GM18511 (cell line): ENCODE data around the gene DESI1.
"Not testable (repeated sequence)": the region's sequence is repeated elsewhere in the genome, so short reads cannot be mapped to it uniquely, and the experiment has no call there.

ENCODE experiments used
- ATAC-seq: cut with Tn5 transposase; IDR thresholded peaks from one replicate; pipeline ENCODE4 v1.9.1; 2021; ENCODE audit warnings: mild to moderate bottlenecking, moderate library complexity; ENCODE audit not compliant: unreplicated experiment

The DESI1 gene

DNA sequence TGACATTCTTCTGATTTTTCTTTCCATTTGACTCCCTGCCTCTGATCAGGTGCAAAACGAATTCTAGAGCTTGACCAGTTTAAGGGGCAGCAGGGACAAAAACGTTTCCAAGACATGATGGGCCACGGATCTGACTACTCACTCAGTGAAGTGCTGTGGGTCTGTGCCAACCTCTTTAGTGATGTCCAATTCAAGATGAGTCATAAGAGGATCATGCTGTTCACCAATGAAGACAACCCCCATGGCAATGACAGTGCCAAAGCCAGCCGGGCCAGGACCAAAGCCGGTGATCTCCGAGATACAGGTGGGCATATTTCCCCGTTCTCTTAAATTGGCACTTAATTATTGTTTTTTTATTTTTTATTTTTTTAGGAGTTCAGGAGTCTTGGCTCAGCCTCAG is 15.6 kb upstream of the DESI1 start:
- ATAC-seq, result no peak

DNA sequence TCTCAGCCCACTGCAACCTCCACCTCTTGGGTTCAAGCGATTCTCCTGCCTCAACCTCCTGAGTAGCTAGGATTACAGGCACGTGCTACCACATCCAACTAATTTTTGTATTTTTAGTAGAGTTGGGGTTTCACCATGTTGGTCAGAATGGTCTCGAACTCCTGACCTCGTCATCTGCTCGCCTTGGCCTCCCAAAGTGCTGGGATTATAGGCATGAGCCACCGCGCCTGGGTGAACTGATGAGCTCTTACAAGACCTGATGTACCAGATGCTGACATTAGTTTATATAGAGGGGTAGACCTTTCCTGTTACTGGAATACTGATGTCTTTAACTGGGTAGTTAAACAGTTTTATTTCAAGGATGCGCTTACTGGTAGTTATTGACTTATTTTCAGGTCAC is 13.8 kb upstream of the DESI1 start:
- ATAC-seq, result not testable (repeated sequence)

DNA sequence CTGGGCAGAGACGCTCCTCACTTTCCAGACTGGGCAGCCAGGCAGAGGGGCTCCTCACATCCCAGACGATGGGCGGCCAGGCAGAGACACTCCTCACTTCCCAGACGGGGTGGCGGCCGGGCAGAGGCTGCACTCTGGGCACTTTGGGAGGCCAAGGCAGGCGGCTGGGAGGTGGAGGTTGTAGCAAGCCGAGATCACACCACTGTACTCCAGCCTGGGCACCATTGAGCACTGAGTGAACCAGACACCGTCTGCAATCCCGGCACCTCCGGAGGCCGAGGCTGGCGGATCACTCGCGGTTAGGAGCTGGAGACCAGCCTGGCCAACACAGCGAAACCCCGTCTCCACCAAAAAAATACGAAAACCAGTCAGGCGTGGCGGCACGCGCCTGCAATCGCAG is 10.8 kb upstream of the DESI1 start:
- not testable (repeated sequence) for ATAC-seq

DNA sequence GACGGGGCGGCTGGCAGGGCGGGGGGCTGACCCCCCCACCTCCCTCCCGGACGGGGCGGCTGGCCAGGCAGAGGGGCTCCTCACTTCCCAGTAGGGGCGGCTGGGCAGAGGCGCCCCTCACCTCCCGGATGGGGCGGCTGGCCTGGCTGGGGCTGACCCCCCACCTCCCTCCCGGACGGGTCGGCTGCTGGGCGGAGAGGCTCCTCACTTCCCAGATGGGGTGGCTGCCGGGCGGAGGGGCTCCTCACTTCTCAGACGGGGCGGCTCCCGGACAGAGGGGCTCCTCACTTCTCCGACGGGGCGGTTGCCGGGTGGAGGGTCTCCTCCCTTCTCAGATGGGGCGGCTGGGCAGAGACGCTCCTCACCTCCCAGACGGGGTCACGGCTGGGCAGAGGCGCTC is 10.3 kb upstream of the DESI1 start:
- not testable (repeated sequence) for ATAC-seq

DNA sequence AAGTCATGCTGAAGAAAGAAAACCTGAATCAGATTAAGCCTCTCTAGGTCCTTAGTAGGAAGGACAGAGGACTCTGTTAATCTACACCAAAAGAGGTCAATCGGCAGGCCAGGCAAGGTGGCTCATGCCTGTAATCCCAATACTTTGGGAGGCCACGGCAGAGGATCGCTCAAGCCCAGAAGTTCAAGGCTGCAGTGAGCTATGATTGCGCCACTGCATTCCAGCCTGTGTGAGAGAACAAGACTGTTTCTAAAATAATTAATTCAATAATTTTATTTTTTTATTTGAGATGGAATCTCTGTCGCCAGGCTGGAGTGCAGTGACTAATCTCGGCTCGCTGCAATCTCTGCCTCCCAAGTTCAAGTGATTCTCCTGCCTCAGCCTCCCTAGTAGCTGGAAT is 4.7 kb upstream of the DESI1 start:
- ATAC-seq, result no peak

DNA sequence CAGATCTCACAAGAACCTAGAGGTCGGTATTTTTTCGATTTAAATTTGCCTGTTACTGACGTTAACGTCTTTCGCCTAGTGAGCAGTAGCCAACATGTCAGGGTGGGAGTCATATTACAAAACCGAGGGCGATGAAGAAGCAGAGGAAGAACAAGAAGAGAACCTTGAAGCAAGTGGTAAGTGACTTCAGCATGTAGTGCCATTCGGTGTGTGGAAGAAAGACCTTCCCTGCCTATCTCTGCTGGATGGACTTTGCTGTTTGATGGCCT is 1.0 kb upstream of the DESI1 start:
- ATAC-seq, result no peak

DNA sequence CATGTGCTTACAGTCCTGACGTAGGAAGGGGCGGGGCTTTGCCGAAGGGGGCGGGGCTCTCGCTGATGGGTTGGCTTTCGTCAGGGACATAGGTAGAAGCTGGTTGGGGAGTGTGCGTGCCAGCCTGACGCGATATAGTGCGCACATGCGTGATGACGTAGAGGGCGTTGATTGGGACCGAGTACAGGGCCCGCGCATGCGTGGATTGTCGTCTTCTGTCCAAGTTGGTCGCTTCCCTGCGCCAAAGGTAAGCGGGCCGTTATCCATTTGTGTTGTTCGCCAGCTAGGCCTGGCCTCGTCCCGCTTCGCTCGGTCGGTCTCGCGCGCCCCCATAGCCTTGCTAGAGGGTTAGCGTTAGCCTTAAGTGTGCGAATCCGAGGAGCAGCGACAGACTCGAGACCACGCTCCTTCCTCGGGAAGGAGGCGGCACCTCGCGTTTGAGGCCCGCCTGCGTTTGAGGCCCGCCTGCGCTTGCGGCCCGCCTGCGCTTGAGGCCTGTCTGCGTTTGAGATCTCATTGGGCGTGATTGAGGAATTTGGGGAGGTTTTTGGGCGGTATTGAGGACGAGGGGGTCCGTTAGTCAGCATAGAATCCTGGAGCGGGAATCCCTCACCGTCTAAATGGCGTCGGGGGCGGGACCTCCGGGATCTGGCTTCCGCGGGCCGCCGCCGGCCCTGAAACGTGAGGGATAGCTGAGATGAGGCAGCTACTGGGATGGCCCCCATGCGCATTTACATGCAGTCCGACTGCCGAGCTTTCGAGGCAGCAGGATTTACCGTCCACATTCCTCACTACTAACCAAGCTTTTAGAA is 462 bp upstream of the DESI1 start, which contains the start of gene XRCC6:
XRCC6 (plus strand) TSS at position 197 of the 812 bp plus-strand sequence. CDS start 710 bp downstream, outside the sequence.
- ATAC-seq, result peak; percentile 79

DNA sequence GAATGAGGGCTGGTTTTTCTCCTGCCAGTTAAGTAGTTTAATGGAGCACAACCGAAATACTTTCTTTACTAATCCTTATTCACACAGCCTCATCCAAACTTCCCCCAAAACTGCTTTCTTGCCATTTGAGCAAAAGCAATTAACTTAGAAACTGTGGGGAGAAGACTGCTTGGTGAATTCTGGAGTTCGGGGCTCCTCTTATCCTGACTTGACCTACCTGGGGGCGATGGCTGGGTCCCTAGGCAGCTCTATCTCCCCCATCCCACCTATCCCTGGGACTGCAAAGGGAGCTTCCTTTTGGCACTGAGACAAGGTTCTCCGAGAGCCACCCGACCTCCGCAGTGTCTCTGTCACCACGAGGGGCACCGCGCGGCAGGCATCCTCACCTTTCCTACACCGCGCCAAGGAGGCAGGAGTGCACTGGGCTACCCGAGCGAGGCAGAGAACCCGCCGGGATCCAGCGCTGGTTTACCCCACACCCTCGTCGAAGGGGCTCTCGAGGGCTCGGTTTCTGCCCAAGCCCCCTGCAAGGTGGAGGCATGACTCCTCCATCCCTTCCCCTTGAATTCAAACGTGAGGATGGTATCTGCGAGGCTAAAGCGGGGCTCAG is 759 bp downstream of the DESI1 start:
- ATAC-seq, result no peak

DNA sequence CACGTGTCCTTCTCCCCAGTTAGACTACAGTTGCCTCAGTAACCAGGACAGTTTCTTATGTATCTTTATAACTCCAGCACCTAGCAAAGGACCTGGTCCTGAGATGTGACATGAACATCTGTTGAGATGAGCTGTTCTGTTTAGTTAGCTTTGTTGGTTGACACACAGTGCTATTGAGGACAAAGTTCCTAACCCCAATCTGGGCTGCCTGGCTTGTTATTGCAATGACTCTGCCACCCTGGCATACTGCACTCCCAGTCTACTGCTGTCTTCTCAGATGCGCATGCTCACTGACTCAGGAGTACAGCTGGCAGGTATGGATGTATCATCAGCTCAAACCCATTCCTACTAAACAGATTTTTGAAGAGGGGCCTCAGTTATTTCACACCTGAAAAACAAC is 7.4 kb downstream of the DESI1 start:
- no peak for ATAC-seq

DNA sequence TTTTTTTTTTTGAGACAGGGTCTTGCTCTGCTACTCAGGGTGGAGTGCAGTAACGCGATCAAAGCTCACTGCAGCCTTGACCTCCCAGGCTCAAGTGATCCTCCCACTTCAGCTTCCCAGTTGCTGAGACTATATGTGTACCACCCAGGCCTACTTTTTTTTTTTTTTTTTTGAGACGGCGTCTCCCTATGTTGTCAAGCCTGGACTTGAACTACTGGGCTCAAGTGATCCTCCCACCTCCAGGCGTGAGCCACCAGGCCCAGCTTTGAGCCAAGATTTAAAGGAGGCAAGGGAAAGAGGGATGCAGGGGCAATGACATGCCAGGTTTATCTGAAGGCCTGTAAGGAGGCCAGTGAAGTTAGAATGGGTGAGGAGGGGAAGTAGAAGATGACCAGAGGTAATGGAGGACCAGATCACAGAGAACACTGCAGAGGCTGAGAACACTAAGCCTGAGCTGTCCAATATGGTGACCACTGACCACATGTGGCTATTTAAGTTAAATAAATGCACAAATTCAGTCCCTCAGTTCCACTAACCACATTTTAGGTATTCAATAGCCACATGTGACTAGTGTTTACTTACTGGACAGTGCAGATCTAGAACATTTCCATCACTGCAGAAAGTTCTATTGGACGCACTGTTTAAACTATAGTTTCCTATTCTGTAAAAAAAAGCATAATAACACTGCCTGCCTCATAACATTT is 8.1 kb downstream of the DESI1 start:
- no peak for ATAC-seq

DNA sequence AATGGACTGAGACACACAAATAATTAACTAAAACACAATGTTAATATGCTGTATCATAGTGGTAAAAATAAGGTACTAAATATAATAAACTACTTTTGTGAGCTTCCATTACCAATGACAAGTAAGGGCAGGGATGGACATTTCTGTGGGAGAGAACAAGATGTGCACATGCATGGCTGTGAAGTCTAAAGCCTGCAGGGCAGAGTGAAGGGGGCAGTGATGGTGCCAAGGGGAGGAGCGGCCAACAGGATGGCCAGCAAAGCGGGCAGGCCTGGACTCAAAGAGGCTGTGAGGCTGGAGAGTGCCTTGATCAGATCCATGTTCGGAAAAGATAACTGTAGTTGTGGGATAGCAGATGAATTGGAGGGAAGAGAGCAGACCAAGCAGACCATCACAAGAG is 12.5 kb downstream of the DESI1 start:
- ATAC-seq, result no peak

DNA sequence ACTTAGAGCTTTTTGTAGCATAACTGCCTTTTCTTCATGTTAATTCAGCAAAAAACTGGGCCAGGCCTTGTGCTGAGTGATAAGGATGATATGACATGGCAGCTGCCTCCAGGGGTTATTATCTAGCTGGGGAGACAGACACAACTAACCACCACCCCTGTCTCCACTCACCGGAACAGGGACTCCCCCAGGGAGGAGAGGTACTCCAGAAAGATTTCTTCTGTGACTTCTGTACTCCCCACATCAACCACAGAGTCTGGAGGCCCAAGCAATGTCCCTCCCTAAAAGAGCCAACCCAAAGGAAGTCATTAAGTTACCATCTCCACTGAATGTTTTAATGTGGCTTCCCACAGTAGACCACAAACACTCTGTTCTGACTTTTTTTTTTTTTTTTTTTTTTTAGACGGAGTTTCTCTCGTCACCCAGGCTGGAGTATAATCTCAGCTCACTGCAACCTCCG is 16.9 kb downstream of the DESI1 start:
- peak; percentile 67 for ATAC-seq

DNA sequence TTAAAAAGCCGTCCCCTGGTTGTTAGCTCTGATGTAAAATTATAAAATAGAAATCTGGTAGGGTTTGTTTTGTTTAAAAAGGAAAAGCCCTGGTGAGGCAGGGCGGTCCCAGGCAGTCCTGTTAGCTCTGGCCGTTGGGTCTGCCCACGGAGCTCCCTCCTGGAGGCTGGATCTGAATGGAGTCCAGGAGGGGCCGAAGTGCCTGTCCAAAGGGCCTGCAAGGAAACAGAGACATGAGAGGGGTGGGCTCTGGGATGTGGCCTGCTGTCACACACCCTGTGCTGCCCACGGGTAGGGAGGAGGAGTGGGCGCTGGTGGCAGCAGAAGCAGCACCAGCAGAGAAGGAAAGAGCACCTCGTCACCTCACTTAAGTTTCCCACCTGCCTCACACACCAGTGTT is 19.9 kb downstream of the DESI1 start:
- no peak for ATAC-seq

DNA sequence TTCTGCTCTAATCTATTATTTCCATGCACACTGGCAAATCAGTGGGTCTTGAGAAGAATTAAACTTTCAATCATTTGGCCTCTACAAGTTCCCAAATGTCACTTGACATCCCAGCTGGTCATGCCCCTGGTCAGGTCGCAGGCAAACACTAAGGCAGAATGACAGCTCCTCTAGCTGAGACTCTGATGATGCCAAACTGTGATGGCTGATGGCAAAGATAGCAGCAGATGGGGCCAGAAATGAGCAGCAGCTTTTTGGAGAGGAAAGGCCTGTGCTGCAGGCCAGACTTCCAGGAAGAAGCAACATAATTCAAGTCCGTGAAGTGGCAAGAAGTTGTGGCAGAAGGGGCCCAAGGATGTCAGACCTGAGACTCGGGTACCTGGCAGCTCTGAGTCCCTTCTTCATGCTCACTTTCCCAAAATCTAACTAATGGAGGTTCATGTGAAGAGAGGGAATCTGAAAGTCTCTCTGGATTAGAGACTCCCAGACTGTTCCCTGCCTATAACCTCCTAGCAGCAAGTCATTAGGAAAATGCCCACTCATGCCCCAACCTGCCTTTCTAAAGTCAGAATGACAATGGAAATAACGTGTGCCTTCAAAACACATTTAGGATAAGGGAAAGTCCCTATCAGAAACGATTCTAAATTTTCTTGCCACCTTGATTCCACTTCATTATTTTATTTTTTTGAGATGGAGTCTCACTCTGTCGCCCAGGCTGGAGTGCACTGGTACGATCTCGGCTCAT is 21.8 kb downstream of the DESI1 start:
- ATAC-seq, result no peak

DNA sequence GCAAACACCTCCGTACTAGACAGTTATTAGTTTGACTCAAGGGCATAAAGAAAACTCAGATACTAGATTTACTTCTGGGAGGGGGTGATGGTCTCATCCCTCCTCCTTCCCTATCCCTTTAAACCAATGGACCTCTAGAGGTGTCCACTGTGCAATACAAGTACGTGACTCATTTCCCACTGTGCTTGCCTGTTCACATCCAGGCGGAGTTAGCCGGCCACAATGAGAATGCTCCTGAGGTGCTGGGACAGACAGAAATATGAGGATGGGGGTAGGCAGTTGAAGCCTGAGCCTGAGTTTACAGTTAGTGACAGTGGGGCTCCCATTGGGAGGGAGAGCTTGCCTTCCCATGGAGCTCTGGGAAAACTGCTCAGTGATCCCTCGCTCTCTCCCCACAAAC is 22.8 kb downstream of the DESI1 start:
- no peak for ATAC-seq

DNA sequence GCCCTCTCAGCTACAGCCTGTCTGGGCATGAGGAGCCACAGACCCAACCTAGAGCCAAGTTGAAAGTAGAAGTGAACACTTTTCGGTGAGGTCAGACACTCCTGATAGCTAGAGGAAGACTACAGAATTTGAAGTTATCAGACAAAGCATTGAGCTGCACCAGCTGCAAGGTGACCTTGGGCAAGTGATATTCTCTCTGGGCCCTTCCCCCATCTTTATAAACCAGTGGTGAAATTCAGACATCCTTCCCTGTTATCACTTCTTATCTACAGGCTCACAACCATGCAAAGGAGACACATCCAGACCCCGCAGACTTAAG is 23.2 kb downstream of the DESI1 start:
- ATAC-seq, result no peak

DNA sequence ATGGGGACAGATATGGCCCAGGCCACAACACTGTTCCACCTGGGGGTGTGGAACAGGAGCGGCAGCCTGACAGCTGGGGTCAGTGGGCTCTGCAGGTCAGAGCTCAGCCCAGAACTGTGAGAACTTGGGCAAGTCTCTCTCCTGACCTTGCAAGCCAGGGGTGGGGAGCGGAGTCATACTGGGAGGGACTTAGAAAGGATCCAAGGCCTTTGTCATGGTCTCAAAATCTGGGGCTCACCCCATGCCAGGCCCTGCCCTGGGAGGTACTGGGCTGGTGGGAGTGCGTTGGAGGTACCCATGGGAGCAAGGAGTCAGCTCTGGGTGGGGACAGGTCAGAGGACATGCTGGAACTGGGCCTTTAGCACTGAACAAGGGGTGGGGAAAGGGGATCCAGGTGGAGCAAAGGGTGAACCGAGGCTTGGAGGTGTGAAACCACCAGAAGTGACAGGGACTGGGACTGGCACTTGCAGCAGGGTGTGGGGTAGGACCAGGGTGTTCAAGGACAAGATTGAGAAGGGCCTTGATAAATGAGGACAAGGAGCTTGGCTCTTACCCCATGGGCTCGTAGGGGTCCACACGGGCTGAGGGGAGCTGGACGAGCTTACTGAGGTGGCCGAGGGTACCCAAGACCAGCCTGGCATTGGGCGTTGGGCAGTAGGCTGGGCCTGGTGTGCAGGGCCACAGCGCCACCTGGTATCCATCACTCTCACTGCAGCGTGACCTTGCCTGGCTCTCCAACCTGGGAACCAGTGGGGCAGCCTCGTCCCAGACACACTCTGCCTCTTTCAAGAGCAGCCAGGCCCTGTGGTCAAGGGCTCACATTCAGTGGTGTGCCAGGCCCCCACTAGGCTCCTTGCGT is 23.8 kb downstream of the DESI1 start:
- no peak for ATAC-seq

DNA sequence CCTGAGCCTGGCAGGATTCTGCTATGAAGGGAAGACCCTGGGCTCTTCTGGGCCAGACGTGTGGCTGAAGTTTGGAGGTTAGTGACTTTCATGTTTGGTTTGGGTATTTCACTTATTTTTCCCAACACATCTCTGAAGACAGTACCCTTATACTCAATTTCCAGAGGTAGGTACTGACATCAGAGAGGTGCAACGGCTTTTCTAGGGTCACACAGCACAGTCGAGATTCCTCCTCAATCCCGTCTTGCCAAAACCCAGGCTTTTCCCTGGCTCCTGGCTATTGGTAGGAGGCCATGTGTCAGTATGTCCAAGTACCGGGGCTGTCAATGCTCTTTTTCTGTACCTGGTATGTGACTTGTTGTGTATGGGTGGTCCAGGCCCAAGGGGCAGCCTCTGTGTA is 25.1 kb downstream of the DESI1 start:
- no peak for ATAC-seq

DNA sequence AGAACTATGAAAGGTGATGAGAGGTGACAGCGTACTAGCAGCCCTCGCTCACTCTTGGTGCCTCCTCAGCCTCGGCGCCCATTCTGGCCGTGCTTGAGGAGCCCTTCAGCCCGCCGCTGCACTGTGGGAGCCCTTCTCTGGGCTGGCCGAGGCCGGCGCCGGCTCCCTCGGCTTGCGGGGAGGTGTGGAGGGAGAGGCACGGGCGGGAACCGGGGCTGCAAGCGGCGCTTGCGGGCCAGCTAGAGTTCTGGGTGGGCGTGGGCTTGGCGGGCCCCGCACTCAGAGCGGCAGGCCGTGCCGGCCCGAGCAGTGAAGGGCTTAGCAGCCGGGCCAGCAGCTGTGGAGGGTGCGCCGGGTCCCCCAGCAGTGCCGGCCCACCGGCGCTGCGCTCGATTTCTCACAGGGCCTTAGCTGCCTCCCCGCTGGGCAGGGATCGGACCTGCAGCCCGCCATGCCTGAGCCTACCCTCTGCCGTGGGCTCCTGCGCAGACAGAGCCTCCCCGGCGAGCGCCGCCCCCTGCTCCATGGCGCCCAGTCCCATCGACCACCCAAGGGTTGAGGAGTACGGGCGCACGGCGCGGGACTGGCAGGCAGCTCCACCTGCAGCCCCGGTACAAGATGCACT is 27.4 kb downstream of the DESI1 start:
- ATAC-seq, result not testable (repeated sequence)
